NT2/D1 (cell line): ENCODE measurements around the gene SYT11.

Experiments
- YY1 ChIP-seq: IDR thresholded peaks from 2 replicates; pipeline ENCODE4 v1.6.1; 2011; ENCODE audit not compliant: insufficient read length, insufficient read depth
- ZNF274 ChIP-seq: IDR thresholded peaks from 2 replicates; pipeline ENCODE4 v1.6.1; 2011; ENCODE audit warnings: mild to moderate bottlenecking, low read depth, low read length

GRCh38 chr1:155911156-155912055, 52.0 kb downstream of the SYT11 start, which contains the start of gene RIT1:
- TF ChIP-seq ZNF274 (no peak), YY1 (peak; percentile 74)
